HG02938 (cell line): ENCODE measurements around the gene BRD2.

Experiments used
- ATAC-seq: cut with Tn5 transposase; IDR thresholded peaks from one replicate; pipeline ENCODE4 v1.9.1; 2021; ENCODE audit warnings: mild to moderate bottlenecking, moderate library complexity; ENCODE audit not compliant: unreplicated experiment

BRD2 gene

GRCh38 chr6:32984622-32985389 lies 16.4 kb downstream of the BRD2 start:
- ATAC-seq = peak; percentile 61

DNA sequence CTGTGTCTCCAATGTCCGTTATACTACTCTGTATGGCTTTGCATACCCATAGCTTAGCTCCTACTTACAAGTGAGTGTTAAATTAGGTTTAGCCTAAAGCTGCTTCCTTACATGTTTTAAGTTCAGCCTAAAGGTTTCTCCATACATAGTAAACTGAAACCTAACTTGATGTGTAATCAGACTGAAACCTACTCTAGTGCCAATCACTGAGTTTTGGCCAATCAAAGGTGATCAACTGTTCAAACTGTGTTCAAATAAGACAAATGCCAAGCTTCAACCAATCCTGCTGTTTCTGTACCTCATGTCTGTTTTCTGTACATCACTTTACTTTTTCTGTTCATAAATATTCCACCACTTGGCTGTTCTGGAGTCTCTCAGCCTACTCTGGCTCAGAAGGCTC lies 21.0 kb downstream of the BRD2 start:
- ATAC-seq = no peak

DNA sequence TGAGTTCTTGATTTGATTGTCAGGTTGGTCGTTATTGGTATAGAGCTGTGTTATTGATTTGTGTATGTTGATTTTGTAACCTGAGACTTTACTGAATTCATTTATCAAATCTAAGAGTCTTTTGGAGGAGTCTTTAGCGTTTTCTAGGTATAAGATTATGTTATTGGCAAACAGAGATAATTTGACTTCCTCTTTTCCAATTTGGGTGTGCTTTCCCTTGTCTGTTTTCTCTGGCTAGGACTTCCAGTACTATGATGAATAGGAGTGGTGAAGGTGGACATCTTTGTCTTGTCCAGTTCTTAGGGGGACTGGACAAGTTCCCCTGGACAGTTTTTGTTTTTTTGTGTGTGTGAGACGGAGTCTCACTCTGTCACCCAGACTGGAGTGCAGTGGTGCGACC lies 23.6 kb downstream of the BRD2 start:
- ATAC-seq = no peak

GRCh38 chr6:32993363-32993973 lies 25.1 kb downstream of the BRD2 start:
- ATAC-seq = no peak

DNA sequence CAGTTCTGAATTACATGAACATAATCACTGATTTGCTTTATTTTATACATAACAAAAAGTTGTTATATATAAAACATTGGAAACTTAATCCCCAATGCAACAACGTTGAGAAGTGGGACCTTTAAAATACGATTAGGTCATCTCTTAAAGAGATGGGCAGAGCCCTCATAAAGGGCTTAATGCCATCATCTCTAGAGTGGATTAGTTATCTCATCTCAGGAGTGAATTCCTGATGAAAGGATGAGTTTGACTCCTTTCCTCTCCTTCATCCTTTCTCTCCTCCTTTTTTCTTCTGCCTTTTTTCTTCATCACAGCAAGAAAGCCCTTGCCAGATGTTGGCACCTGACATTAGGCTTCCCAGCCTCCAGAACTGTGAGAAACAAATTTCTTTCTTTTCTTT lies 27.1 kb downstream of the BRD2 start:
- ATAC-seq = no peak

DNA sequence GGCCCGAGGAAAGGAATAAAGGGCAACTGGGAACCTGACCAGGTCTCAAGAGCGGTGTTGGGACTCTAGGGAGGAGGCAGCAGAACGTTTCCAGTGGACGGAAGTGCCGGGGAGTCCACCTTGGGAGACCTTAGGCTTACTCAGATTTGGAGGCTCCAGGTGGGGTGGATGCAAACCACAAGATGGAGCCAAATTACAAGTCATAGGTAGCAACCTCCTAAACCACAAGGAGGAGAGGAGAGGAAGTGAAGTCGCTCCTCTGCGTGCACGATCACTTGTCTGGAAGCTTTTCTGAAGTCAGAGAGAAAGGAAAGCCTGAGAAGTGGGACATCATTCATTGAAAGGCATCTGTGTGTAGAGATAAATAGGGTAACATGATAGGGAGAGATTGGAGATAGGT lies 31.7 kb downstream of the BRD2 start:
- ATAC-seq = no peak

DNA sequence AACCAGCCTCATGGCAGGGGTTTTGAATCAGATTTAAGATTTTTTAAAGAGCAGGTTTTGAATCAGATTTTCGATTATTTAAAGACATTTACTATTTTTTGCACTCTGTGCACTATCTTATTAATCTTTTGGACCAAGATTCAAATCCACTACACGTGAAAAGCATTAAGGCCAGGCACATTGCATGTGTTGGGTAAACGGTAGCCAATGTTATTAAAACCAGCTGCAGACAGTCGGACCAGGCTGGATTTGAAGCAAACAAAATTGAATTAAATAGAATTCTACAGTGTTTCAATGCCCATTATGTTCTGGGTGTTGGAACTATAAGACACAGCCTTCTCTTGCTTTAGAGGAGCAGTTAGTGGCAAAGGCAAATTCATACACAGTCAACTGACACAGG lies 33.3 kb downstream of the BRD2 start:
- no peak for ATAC-seq

- no peak for ATAC-seq
These were observed 36.5 kb downstream of the BRD2 start for GRCh38 chr6:33004940-33005339.

DNA sequence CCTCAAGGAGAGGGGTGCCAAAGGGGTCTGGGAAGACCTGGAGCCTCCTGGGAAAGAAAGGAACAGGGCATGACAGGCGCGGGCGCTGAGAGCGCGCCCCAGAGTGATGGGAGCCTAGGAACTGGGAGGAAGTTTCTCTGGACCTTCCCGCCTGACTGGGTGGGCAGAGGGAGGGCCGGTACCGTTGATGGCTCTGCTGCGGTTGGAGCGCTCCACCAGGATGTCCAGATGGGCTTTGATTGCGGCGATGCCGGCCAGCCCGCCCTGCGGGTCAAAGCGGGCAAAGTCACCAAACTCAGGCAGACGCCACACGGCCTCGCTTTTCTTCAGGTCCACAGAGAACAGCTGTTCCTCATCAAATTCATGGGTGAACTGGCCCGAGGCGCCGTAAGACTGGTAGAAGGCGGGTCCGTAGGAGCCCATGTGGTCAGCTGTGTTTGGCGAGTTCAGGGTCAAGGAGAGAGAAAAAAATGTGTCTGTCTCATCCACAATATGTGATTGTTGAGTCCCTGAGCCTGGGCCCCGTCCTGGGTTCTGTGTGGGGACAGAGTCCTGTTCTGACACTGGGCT lies 39.5 kb downstream of the BRD2 start:
- ATAC-seq = no peak

DNA sequence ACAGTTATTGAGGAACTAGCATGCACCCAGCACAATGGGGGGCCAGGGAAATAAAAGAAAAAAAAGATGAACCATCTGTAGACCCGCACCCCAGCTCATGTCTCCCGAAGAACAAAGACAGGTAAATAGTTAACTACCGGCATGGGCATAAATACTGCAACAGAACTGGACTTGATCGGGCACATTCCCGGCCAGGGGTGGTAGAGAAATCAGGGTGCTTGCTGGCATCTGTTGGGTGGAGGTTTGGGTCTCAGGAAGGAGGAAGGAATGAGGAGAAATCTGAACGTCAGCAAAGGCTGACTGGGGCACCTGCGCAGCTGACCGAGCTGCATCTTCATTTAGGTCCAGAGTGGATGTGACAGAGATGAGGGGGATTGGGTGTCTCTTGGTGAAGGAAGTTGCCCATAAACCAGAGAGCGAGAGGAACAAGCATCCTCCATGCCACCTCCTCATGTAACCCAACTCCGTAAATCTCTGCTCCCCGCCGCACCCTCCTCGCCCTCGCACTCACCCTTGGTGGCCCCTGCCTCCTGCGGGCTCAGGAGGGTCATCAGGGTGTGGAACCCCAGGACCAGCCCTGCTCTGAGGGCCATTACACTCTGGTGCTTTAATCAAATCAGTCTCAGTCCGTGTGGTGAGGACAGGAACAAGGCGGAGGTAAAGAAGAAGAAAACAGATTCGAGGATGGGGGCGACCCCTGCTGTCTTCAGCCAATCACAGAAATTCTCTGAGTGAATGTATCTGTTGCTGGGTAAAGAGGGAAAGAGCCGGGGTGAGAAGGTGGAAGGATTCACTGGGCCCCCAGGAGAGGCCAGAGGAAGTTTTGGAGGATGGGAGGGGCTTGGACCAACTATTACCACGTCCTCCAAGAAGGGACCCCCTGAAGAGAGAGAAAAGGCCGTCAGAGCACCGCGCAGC lies 40.8 kb downstream of the BRD2 start, which contains the start of gene HLA-DOA:
Gene HLA-DOA (minus strand): TSS at position 648 of the 918 bp plus-strand sequence.
- ATAC-seq = peak; percentile 88

DNA sequence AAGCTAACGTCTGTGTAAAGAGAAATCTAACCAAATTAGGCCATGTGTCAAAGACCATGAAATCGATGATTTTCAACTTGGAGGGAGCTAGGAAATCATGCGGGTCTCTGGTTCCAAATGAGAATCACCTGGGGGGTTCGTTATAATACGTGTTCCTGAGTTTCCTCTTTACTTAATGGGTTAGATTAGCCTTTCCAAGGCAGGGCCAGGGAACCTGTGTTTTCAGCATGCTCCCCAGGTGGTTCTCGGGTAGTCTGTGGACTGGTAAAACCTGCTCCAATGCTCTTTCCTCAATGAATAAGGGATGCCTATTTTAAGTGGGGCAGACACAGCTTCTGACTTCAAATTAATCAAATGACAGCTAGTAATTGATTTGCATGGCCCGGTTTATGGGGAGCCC lies 42.0 kb downstream of the BRD2 start:
- ATAC-seq = no peak

DNA sequence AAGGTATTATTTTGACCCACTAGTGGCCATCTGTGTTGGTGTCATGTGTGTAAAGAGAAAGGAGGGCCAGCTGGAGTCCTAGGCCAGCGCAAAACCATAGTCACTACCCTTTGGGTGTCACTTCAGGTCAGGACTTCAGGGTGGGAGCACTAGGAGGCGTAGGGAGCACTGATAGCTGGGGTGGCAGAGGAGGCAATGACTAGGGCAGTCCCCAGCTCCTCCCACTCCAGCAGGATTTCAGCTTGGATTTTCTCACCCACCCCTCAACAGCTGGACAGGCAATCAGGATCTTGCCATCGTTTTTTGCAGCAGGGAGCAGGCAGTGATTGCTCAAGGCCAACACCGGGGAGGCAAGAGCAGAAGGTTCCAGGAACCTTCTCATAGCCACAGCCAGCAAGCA lies 45.2 kb downstream of the BRD2 start:
- no peak for ATAC-seq

DNA sequence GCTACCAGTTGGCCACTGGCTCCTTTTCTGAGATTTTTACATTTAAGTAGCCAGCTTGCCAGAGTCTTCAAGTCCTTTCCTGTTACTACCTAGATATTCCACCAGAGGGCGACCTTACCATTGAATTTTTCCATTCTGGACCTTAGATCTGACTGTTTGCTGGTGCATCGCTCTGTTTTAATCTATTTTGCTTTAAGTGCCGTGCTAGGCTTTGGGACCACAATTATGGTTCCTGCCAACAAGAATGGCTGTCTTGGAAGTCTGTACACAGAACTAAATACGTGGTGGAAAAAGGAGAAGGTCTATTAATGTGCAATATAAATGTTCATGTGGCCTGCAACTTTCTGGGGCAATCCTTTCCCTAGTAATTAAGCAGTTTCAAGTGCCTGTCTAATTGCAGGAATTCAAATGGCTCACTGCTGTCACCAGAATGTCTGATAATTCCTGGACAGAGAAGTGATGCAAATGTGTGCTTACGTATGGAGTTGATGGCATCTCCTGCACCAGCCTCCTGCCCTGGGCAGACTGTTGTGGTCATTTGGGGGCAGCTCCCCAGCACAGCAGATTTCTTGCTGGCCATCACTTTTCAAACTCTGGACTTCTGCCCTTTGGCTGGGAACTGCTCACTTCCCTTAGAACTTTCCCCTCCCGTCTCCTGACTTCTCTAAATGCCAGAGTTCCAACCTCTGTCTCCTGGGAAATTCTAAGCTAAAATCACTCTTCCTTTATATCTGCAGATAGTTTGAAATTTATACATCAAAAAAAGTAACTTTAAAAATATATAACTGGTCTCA lies 46.6 kb downstream of the BRD2 start:
- no peak for ATAC-seq

GRCh38 chr6:33015798-33016197 lies 47.4 kb downstream of the BRD2 start:
- no peak for ATAC-seq

GRCh38 chr6:33017018-33017417 lies 48.6 kb downstream of the BRD2 start:
- no peak for ATAC-seq

DNA sequence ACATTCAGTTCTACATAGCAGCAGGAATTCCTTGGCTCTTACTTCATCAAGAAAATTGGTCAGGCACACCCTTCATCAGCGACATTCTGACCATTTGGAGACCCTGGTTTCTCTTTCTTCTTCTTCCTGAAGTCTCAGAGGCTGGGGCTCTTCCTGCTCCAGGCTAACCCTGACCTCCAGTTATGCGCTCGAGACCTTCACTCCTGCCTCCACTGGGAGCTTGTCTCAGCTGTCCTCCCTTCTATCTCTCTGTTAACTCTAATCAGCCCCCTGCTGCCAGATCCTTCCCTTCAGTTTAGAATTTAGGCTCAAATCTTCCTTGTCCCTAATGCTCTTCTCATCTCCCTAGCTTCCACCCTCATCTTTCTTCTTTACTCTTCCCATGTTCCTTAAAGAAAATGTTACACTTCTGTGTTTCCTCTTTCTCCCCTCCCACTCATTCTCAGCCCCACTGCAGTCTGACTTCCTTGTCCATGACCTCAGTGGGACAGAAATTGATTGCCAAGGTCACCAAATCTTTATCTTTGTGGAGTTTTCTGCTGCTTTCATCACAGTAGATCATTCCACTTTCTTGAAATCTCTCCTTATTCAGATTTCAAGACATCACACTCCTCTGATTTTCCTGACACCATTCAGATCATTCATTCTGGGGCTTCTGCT lies 49.4 kb downstream of the BRD2 start:
- ATAC-seq = no peak

DNA sequence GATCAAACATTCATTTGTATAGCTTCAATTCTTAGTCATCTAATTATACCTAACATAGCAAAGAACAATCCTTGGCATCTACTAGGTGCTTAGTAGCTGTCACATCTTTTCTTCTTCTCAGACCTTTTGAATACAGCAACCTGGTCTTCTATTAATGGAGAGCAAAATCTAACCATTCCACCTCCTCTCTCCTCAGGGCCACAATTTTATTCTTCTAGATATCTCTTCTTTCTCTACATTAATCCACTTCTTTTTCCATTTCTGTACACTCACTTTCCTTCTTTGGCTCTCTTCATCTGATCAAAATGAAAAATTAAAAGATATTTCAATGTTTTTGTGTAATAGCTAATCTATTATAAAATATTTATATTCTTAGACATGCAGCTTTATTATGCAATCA lies 50.0 kb downstream of the BRD2 start:
- no peak for ATAC-seq

DNA sequence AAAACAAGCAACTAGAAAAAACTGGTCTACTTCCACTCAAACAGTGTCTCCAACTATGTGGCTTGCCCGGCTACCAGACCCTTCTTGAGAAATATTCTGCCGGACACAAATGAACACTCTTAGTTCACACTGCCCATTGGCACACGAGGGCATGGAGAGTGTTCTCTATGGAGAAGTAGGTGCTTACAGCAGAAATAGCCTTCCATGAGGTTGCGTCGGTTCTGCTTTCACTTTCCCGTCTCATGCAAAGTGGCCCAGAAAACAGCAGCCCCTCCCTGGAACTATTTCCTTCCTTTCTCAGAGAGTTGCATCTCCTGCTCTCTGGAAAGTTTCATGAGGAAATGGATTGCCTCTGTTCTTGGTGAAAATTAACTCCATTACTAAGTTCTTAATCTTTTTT lies 50.5 kb downstream of the BRD2 start:
- peak; percentile 74 for ATAC-seq

- ATAC-seq = peak; percentile 5
These were observed 51.0 kb downstream of the BRD2 start for GRCh38 chr6:33019372-33019771.

GRCh38 chr6:33021917-33022316 lies 53.5 kb downstream of the BRD2 start:
- ATAC-seq = no peak
